Activated CD8-positive, alpha-beta memory T cell treated with anti-CD3 and anti-CD28 coated beads for 24 hours (primary cell): Measurements from ENCODE around the gene ARHGEF40.
"Not testable (repeated sequence)": the region's sequence is repeated elsewhere in the genome, so short reads cannot be mapped to it uniquely, and the experiment has no call there.

Experiments
- DNase-seq: peaks from one replicate; pipeline ENCODE4 v3.0.0-alpha.2; 2020

ARHGEF40 gene

DNA sequence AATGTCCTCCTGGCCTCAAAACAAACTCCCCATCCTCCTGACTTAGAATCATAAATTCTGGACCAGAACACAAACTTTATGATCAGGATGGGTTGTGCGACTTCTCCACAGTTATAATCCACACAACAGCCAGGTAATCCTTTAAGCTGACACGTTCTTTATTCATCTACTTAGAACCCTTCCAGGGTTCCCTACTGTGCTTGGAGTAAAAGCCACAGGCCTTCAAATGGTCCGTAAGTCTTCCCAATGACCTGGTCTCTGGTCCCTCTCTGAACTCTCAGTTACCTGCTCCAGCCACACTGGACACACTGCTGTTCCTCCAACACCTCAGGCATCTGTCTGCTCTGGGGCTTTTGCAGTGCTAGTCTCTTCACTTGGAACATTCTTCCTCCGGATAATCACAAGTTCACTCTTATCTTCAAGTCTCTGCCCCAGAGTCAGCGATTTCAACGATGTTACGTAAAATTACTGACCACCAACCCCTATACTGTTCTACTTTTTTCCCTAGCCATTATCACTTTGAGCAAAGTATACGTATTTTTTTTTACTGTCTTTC, 29.7 kb upstream of the ARHGEF40 start:
- no peak for DNase-seq

DNA sequence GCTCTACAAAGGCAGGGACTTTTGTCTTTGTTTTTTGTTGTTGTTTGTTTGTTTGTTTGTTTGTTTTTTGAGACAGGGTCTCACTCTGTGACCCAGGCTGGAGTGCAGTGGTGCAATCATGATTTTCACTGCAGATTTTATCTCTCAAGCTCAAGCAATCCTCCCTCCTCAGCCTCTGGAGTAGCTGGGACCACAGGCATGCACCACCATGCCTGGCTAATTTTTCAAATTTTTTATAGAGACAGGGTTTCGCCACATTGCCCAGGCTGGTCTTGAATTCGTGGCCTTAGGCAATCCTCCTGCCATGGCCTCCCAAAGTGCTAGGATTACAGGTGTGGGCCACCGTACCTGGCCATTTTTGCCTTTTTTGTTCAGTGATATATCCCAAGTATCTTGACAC, 29.2 kb upstream of the ARHGEF40 start:
- not testable (repeated sequence) for DNase-seq

DNA sequence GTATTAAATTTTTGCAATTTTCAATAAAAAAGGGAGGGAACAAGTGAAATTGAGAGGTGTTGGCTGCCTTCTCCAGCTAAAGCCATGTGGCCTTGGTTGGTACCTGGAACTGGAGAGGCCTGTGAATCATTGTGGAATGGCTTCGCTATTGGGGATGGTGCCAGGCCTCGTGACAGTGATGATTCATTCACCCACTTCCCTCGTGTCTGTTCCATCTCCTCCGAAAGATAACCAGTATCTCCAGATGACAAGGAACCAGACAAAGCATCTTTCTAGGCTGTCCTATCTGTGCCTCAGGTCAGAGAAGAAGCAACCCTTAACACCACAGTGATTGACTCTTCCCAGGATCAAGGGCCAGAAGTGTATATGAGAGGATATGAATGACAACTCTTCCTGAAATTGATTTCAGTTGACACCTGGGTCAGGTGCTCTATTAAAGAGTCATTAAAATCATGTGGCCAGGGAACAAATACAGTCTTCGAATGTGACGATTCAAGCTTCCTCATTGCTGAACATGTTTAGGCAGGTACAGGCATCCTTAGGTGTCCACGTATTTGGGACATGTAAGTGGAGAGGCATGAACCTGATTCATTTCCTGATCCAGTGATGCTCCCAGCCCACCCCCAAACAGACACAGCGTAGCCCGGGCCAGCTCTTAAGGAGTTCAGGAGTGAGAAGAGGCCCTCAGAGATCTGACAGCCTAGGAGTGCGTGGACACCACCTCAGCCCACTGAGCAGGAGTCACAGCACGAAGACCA, 28.2 kb upstream of the ARHGEF40 start, which contains the start of gene RNASE7:
TSS of gene RNASE7 (plus strand) at position 687 of the 758 bp plus-strand sequence. CDS start 631 bp downstream, outside the sequence.
- no peak for DNase-seq

DNA sequence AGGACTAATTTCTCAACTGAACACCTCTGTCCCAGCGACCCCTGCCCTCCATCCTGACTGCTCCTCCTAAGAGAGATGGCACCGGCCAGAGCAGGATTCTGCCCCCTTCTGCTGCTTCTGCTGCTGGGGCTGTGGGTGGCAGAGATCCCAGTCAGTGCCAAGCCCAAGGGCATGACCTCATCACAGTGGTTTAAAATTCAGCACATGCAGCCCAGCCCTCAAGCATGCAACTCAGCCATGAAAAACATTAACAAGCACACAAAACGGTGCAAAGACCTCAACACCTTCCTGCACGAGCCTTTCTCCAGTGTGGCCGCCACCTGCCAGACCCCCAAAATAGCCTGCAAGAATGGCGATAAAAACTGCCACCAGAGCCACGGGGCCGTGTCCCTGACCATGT, 27.2 kb upstream of the ARHGEF40 start:
- DNase-seq: no peak

DNA sequence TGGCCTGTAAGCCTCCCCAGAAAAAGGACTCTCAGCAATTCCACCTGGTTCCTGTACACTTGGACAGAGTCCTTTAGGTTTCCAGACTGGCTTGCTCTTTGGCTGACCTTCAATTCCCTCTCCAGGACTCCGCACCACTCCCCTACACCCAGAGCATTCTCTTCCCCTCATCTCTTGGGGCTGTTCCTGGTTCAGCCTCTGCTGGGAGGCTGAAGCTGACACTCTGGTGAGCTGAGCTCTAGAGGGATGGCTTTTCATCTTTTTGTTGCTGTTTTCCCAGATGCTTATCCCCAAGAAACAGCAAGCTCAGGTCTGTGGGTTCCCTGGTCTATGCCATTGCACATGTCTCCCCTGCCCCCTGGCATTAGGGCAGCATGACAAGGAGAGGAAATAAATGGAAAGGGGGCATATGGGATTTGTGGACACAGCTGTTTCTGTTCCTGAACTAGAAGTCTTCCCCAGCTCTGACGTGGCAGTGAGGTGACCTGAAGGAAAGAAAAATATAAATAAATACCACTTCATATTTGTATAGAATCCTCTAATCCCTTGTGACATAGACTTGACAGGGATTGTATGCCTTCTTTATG, 26.6 kb upstream of the ARHGEF40 start:
- no peak for DNase-seq

DNA sequence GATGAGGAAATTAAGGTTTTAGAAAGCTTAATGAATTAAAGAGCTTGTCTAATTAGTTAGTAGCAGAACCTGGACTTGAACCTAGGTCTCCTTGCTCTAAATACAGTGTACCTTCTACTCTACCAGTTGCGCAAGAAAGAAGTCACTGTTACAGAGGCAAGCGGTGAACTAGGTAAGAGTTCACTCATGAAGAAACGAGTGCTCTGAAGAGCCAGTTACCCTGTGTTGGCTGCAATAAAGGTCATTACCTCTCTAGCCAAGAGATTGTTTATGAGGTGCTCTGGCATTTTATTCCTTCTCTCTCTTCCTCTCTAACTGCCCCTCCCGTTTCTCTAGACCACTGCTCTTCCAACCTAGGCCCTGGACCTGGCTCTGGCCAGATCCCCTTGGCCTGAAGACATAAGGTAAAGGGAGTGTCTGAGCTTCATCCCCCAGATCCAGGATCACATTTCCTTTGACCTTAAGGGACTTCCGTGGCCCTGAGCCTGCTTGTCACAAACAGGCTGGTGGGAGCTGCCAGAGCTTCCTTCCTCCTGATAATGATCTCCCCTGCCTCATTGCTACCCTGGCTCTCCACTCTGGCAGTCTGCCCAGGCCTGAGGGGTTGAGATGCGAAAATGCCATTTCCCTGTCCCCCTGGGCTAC, 26.0 kb upstream of the ARHGEF40 start:
- no peak for DNase-seq

DNA sequence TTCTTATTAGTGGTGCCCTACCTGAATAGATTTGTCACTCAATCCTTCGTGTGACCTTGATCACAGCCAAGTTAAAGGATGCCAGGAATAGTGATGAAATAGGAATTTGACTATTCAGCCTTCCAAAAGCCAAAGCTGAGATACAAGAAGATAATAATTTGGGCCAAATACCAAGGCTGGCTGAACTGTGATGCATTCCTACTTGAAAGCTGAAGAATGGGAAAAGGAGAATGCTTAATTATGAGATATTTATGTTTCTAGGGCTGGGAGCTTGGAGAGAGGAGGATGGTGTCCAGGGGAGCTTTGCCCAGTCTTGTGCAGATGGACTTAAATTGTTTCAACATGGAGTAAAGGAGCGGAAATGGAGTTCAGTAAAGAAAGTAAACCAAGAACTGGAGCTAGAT, 22.7 kb upstream of the ARHGEF40 start:
- DNase-seq: no peak

DNA sequence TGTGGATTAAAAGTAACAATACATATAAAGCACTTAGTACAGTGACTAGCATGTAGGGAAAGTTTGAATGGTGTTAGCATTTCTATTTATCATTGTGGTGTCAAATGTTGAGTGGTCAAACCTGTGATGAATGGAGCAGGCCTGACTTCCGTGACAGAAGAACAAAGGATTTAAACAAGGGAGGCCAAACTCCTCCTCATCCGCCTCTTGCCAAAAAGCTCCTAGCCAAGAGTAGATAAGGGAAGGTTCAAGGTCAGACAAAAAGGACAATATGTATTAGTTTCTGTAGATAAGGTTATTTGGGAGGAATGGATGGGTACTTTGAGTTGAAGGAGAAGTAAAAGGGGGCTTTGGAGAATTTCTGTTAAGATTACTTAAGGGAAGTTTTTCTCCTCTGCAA, 21.5 kb upstream of the ARHGEF40 start:
- no peak for DNase-seq

DNA sequence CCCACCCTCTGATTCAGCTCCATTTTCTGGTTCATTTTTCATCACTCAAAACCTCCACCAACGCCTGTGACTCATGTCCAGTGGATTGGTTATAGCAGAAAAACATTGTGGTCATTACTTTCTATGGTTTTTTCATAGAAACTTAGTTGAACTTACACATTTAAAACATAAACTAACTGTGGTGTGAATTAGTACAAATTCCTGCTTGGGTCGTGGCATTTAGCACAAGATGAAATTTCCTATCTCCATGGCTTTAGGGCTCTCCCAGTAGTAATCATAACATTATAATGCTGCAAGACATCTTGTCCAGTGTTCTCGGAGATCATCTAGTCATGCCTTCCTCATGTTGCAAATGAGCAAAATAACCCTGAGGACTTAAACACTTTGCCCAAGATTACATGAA, 20.8 kb upstream of the ARHGEF40 start:
- DNase-seq: no peak

DNA sequence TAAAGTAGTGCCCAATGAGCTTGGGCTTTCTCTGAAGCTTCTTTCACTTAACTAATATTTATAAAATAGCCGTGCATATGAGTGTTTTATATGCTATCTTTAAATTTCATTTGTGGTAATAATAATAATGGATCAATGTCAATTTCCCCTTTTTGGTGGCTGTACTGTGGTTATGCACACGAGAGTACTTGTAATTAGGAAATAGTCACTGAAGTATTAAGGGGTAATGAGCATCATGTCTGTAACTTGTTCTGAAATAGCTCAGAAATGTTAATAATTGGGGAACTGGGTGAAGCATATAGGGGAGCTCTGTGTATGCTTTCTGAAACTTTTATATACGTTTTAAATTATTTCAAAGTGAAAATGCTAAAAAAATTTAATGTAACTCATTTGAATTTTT, 19.5 kb upstream of the ARHGEF40 start:
- no peak for DNase-seq

DNA sequence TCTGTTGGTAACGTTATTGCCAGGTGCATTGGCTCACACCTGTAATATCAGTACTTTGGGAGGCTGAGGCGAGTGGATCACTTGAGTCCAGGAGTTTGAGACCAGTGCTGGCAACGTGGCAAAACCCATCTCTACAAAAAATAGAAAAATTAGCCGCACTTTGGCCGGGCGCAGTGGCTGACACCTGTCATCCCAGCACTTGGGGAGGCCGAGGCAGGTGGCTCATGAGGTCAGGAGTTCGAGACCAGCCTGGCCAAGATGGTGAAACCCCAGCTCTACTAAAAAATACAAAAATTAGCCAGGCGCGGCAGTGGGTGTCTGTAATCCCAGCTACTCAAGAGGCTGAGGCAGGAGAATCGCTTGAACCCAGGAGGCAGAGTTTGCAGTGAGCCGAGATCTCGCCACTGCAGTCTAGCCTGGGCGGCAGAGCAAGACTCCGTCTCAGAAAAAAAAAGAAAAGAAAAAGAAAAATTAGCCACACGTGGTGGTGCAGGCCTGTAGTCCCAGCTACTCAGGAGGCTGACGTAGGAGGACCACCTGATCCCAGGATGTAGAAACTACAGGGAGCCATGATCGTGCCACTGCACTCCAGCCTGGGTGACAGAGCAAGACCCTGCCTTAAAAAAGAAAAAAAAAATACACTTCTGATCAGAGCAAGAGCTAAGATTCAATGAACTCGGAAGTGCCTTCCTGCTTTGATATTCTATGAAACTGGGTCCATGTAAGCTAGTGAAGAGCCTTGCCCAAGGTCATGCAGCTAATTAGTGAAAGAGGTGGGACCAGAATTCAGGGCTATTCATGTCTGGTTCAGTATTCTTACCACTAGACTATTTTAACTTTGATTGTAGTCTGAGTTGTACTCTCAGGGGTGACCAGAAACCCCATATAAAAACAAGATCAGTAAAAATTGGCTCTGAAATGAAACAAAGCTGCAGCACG, 16.7 kb upstream of the ARHGEF40 start:
- DNase-seq: no peak

DNA sequence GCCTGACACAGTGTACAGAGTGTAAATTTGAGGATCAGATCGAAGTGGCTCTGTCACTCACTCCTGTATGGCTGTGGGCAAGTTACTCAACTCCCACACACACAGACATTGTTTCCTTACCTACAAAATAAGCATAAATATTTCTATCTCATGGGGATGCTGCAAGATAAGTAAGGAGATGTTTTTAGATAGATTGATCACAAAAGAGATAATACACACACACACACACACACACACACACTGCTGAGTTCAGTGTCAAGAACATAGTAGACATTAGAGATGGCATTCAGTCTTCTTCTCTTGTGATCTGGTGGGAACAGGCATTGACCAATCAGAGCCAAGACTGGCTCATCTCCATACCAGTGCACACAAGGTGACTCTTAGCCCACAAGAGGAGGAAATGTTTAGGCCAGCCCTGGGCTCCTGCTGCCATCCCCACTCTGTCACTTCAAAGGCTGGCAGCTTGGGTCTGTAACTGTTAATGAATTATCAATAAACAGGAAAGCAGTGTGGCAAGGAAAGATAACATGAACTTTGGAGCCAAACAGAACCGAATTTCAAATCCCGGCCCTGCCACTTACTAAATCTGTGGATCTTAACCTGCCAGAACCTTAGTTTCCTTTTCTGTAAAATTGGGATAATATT, 15.9 kb upstream of the ARHGEF40 start:
- no peak for DNase-seq

DNA sequence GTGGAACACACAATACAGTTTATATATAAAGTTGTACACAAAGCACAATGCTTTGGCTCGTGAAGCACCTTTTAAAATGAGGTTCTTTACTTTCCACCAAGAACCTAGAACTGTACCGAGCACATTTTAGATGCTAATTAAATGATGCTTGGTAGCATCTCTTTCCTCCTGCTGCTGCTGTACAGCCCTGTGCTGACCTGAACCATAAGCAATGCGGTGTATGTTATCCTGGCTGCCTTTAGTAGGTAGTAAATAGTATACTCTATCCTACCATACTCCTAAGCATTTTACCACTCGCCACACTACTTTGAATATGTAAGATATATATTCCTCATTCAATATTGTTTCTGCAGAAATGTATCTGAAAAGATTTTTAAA, 15.3 kb upstream of the ARHGEF40 start:
- DNase-seq: no peak

DNA sequence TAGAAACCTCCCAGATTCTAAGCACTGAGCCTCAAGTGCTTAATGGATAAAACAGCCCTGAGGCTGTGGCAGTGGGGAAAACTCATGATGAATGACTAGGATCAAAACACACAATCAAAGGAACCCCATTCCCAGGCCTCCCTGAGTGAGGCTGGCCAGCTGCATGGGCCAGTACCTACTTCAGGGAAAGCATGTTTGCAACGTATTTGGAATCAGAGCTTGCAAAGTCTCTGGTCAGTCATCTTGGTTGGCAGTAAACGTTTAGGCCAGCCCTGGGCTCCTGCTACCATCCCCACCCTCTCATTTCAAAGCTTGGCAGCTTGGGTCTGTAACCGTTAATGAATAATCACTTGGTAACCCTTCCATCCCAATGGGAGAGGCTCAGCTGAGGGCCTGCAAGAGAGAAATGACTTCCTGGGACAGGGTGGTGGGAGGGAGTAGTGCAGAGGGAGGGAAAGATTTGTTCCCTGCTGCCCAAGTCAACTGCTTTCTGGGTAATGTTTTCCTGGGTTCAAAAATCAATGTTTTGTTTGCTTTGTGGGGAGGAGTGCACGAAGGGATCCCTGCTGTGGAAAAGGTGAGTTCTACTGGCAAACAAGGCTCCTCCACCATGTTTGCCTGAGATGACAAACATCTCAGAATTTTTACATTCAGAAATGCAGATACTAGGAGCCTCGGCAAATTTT, 14.5 kb upstream of the ARHGEF40 start:
- DNase-seq: no peak

DNA sequence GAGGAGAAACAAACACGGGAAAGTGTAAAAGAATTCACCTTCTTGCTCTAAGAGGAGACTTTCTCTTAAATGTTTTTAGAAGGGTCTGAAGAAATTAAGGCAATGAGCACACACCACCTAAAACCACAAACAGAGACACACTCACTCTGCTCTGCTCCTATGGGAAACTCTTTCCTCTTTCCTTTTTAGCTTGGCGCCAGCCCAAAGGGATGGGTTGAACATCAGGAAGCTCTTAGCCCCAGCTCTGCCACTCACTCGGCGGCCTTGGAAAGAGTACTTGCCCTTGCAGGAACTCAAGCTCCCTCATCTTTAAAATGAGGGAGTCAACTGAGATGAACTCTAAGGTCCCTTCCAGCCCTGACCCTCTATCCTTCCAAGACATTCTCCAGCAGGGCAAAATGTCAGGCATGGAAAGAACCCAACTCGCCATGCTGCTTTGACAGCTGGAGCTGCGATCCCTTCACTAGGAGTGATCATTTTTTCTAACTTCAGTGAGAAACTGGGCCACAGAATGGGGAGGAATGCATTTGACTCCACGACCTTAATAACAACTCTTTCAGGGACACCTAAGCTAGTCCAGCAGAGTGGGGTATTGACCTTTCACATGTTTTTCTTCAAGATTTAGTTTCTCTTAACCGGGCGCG, 13.5 kb upstream of the ARHGEF40 start:
- no peak for DNase-seq

DNA sequence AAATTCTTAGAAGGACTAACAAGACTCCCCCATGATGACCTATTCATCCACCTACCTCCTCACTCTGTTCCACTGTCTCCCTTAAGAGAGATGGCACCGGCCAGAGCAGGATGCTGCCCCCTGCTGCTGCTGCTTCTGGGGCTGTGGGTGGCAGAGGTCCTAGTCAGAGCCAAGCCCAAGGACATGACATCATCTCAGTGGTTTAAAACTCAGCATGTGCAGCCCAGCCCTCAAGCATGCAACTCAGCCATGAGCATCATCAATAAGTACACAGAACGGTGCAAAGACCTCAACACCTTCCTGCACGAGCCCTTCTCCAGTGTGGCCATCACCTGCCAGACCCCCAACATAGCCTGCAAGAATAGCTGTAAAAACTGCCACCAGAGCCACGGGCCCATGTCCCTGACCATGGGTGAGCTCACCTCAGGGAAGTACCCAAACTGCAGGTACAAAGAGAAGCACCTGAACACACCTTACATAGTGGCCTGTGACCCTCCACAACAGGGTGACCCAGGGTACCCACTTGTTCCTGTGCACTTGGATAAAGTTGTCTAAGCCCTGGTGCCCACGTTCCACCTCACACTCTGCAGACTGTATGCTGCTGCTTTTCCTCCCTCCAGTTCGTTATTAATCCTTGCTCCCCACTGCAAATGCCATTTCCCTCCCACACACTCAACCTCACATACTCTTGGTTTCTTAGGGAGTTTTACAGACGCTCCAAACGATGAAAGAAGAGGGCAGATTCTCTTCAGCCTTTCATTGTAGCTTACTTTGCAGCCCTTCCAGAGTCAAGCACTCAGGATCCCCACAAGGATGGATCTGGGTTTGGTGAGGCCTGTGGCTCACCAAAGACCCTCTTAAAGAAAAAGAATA, 12.1 kb upstream of the ARHGEF40 start, which contains the start of gene RNASE8:
TSS of gene RNASE8 (plus strand) at position 20 of the 873 bp plus-strand sequence. CDS start at position 91, 71 bp downstream.
- DNase-seq: no peak

DNA sequence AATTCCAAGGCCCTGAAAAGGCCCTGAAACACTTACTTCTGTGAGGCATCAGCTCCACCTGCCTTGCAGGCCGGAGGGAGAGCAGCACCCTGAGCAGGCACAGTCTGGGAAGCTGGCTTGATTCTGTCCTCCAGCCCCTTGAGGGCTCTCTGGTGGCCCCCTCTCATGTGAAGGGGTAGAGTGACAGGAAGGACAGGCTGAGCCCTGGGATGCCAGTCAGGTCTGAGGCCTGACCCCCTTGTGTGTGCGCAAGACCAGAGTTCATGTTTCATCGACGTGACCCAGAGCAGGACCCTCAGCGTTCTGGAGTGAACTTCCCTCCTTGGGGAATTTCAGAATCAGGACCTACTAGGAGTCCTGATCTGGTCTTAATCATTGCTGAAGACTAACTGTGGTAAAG, 11.2 kb upstream of the ARHGEF40 start:
- DNase-seq: no peak

DNA sequence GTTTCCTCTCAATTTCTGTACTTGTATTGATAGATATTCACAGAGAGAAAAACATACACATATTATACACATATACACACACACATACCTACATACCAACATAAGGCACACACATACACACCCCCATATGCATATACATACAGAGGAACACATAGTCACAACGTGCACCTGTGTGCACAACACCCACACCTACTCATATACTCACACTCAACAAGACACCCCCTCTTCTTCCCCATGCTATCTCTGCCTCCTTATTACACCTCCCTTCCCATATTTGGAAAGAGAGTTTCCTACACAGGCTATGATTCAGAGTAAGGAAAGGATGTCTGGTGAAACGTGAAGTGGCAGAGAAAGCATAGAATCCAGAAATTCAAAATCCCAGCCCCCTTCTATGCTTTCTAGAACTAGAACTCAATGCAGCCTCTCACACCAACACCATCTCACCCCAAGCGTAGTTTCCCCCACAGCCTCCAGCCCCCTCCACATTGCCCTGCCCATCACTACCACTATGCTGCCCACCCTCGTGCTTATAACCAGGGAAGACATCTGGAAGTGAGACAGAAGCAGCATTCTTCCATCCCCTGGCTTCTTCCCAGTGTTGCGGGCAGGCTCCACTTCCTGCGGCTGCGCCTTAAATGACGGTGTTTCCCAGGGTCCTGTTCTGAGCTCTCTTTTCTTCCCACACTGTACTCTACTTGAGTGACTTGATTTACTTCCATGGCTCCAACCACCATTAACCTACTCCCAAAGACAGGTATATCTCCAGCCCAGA, 10.1 kb upstream of the ARHGEF40 start:
- DNase-seq: no peak
